ENCODE data around the gene ATR. TPM values are rescaled to one million over a fixed set of nuclear protein-coding genes. Genes with fewer than 3 reads are reported as not detected.

Gene ATR
- total and polyA plus RNA-seq, 7 donors: 3.7 to 11.1 (median 7.5) TPM

DNA sequence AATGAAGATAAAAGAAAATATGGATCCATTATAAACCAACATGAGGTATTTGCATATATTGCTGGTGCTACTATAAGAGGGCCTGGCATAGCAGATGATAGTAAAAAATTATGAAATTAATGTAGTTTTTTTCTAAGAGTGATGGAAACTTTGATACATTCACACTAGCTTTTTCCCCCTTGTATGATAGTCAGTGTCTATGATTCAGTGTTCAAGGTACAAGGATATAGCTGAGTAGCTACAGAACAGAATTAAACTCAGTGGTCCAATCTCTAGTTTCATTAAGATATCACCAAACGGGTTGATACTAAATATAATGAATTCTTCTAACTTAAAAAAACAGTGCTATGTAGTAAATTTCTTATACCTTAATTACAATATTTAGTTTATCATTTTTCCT lies 80.8 kb downstream of the ATR start:
- no peak for DNase-seq
- H3K36me3 ChIP-seq (ENCODE audit: insufficient read depth in 1 of 2, low read depth in 1 of 2): peaks cover 0 to 51% of the 10 kb centered on the region in 2 donors
- no peaks in the 10 kb centered on the region for H3K9me3 ChIP-seq

DNA sequence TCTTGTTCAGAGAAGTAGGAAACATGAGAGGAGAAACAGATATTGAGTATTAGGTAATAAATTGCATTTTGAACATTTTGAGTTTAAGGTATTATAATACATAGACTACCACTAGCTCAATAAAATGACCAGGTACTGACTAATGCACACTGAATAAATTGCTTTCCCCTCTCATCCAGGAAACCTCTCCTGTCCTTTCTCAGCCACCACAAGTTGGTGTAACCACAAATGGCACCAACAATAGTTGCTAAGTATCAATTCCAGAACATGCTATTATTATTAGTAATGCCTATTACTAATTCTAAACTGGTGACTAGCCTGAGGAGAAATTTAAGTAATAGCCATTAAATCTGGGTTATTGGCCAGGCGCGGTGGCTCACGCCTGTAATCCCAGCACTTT lies 83.4 kb downstream of the ATR start:
- Histone ChIP-seq H3K27ac (no peak overlapping the region), H3K36me3 (ENCODE audit: insufficient read depth in 1 of 2, low read depth in 1 of 2) (peaks cover 0 to 77% of the 10 kb centered on the region in 2 donors), H3K4me3 (no peak overlapping the region), H3K27me3 (ENCODE audit: insufficient read depth in 3 of 3, low read length in 2 of 3) (no peaks in the 10 kb centered on the region), H3K9me3 (no peaks in the 10 kb centered on the region), H3K4me1 (no peaks in the 10 kb centered on the region)
- DNase-seq (no peak), ATAC-seq (no peak)
- TF ChIP-seq, protein P1, sequence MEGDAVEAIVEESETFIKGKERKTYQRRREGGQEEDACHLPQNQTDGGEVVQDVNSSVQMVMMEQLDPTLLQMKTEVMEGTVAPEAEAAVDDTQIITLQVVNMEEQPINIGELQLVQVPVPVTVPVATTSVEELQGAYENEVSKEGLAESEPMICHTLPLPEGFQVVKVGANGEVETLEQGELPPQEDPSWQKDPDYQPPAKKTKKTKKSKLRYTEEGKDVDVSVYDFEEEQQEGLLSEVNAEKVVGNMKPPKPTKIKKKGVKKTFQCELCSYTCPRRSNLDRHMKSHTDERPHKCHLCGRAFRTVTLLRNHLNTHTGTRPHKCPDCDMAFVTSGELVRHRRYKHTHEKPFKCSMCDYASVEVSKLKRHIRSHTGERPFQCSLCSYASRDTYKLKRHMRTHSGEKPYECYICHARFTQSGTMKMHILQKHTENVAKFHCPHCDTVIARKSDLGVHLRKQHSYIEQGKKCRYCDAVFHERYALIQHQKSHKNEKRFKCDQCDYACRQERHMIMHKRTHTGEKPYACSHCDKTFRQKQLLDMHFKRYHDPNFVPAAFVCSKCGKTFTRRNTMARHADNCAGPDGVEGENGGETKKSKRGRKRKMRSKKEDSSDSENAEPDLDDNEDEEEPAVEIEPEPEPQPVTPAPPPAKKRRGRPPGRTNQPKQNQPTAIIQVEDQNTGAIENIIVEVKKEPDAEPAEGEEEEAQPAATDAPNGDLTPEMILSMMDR (IDR thresholded peaks at IDR 0.05): no peak
- 71 to 97% (median 78%) methylated on average over 3 of the region's 3 CpGs for WGBS, 3 donors
- intact Hi-C loops (cut with DNase I): loop anchor here in 1 of 2 donors (5.0 kb wide), 1 partner anchor 43 kb away; no protein-coding TSS in a partner anchor

More for the DNA sequence above, 80.8 kb downstream of the ATR start:
- intact Hi-C loops (cut with DNase I): loop anchor here in 1 of 2 donors (5.0 kb wide), 1 partner anchor 45 kb away; no protein-coding TSS in a partner anchor
- WGBS, 3 donors: 76 to 84% (median 80%) methylated on average over 1 of the region's 1 CpG
- H3K4me1 ChIP-seq: peaks cover 12% of the 10 kb centered on the region
- TF ChIP-seq, protein P1 (IDR thresholded peaks at IDR 0.05): no peak
- H3K4me3 ChIP-seq: no peak overlapping the region
- H3K27ac ChIP-seq: no peak overlapping the region
- ATAC-seq: no peak
- no peaks in the 10 kb centered on the region for H3K27me3 ChIP-seq (ENCODE audit: insufficient read depth in 3 of 3, low read length in 2 of 3)

DNA sequence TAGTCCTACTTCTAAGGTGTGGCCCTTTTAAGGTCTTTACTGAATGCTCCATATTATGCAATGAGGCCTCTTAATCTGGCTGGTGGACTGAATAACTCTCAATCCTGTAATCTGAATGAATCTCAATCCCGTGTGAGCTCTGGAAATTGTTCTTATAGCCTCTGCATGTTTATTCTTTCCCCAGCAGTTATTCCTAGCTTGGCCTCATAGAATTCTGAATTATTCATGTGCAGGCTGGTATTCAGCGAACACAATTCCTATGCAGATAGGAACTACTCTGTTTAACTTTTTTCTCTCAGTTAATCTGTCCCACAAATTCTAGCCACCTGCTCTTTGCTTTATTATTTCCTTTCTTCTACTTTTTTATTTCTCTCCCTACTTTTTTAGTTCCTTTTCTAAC lies 86.3 kb downstream of the ATR start:
- DNase-seq (no peak), ATAC-seq (no peak)
- no peak overlapping the region for H3K27ac ChIP-seq
- TF ChIP-seq, protein P1 (IDR thresholded peaks at IDR 0.05): no peak
- no peaks in the 10 kb centered on the region for H3K9me3 ChIP-seq
- peaks cover 0 to 85% of the 10 kb centered on the region in 2 donors for H3K36me3 ChIP-seq (ENCODE audit: insufficient read depth in 1 of 2, low read depth in 1 of 2)
- intact Hi-C loops (cut with DNase I): no loop called here
- H3K27me3 ChIP-seq (ENCODE audit: insufficient read depth in 3 of 3, low read length in 2 of 3): no peaks in the 10 kb centered on the region
- no peak overlapping the region for H3K4me3 ChIP-seq
- WGBS, 3 donors: 96 to 97% (median 97%) methylated on average over 2 of the region's 2 CpGs
- no peaks in the 10 kb centered on the region for H3K4me1 ChIP-seq

DNA sequence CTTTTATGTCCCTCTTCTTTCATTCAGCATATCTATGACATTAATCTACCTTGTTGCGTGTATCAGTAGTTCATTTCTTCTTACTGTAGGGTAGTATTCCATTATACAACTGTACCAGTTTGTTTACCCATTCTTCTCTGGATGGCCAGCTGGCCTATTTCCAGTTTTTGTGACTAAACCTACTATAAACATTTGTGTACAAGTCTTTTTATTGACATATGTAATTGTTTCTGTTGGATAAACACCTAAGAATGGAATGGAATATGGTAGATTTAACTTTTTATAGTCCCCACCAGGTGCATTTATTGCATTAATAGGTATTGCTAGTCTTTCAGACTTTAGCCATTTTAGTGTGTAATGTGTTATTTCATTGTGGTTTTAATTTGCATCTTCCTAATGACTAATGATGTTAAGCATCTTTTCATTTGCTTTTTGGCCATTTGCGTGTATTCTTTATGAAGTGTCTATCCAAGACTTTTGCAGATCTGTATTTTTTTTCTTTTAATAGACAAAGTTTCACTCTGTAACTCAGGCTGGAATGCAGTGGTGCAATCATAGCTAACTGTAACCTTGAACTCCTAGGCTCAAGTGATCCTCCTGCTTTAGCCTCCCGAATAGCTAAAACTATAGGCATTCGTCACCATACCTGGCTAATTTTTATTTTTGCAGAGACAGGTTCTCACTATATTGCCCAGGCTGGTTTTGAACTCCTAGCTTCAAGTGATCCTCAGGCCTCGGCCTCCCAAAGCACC lies 88.8 kb downstream of the ATR start:
- DNase-seq (no peak), ATAC-seq (no peak)
- TF ChIP-seq, protein P1 (IDR thresholded peaks at IDR 0.05): no peak
- WGBS, 3 donors: 98 to 100% (median 98%) methylated on average over 5 of the region's 5 CpGs
- no peaks in the 10 kb centered on the region for H3K4me1 ChIP-seq
- H3K9me3 ChIP-seq: no peaks in the 10 kb centered on the region
- intact Hi-C loops (cut with DNase I): no loop called here
- no peak overlapping the region for H3K27ac ChIP-seq
- peaks cover 3 to 88% of the 10 kb centered on the region in 2 donors for H3K36me3 ChIP-seq (ENCODE audit: insufficient read depth in 1 of 2, low read depth in 1 of 2)
- no peak overlapping the region for H3K4me3 ChIP-seq
- no peaks in the 10 kb centered on the region for H3K27me3 ChIP-seq (ENCODE audit: insufficient read depth in 3 of 3, low read length in 2 of 3)
